GM23338 (cell line): ENCODE measurements around the gene HLA-DMA. TPM values are rescaled to one million over a fixed set of nuclear protein-coding genes. Genes with fewer than 3 reads are reported as not detected.

Experiments used
- ATAC-seq: fragments of 200-7000 bp; cut with Tn5 transposase; 3 replicates; pipeline ENCODE4 v1.9.1; 2020
- DNase-seq: peaks from one replicate; pipeline ENCODE4 v3.0.0-alpha.2; 2015; ENCODE audit warnings: low spot score
- H2AFZ ChIP-seq: fragments of 200-600 bp; sonication (generic); 2 replicates; pipeline ENCODE4 v1.8.0; 2016; ENCODE audit warnings: antibody characterized with exemption, mild to moderate bottlenecking, moderate library complexity
- H3F3A ChIP-seq: fragments of 200-600 bp; sonication (generic); replicated peaks from 2 replicates; pipeline ENCODE4 v1.8.0; 2017; ENCODE audit warnings: antibody characterized with exemption, mixed run types, low read depth
- H3K27ac ChIP-seq: fragments of 200-600 bp; sonication (generic); 2 replicates; pipeline ENCODE4 v1.6.1; 2016; ENCODE audit warnings: low read depth
- H3K27me3 ChIP-seq: fragments of 200-600 bp; sonication (generic); 2 replicates; pipeline ENCODE4 v1.8.0; 2016; ENCODE audit warnings: mild to moderate bottlenecking, mixed run types, moderate library complexity; ENCODE audit not compliant: insufficient read depth
- H3K36me3 ChIP-seq: fragments of 200-600 bp; sonication (generic); 2 replicates; pipeline ENCODE4 v1.8.0; 2016; ENCODE audit warnings: mild to moderate bottlenecking; ENCODE audit not compliant: insufficient read depth
- H3K4me1 ChIP-seq: fragments of 200-600 bp; sonication (generic); 2 replicates; pipeline ENCODE4 v1.8.0; 2016; ENCODE audit warnings: mild to moderate bottlenecking, moderate library complexity; ENCODE audit not compliant: insufficient read depth
- H3K4me2 ChIP-seq: fragments of 200-600 bp; sonication (generic); 2 replicates; pipeline ENCODE4 v1.7.1; 2017; ENCODE audit warnings: mixed run types
- H3K4me3 ChIP-seq: fragments of 200-600 bp; sonication (generic); 2 replicates; pipeline ENCODE4 v1.6.1; 2016; ENCODE audit warnings: mixed run types
- H3K79me2 ChIP-seq: fragments of 200-600 bp; sonication (generic); replicated peaks from 2 replicates; pipeline ENCODE4 v1.8.0; 2017; ENCODE audit warnings: mild to moderate bottlenecking; ENCODE audit not compliant: insufficient read depth
- H3K9me2 ChIP-seq: fragments of 200-600 bp; sonication (generic); 2 replicates; pipeline ENCODE4 v1.8.0; 2017; ENCODE audit not compliant: insufficient read depth
- H4K20me1 ChIP-seq: fragments of 200-600 bp; sonication (generic); replicated peaks from 2 replicates; pipeline ENCODE4 v1.8.0; 2017; ENCODE audit warnings: mild to moderate bottlenecking; ENCODE audit not compliant: insufficient read depth
- H3K27ac Mint-ChIP-seq: 2 replicates; pipeline ENCODE4 v1.8.0; 2020; ENCODE audit warnings: inconsistent platforms, mild to moderate bottlenecking, moderate library complexity, mixed read lengths
- H3K27me3 Mint-ChIP-seq: 3 replicates; pipeline ENCODE4 v1.8.0; 2022; ENCODE audit warnings: low read depth, mild to moderate bottlenecking, moderate library complexity, mixed read lengths, inconsistent platforms; ENCODE audit not compliant: insufficient read depth, poor library complexity
- H3K36me3 Mint-ChIP-seq: 3 replicates; pipeline ENCODE4 v1.8.0; 2021; ENCODE audit warnings: low read depth, mild to moderate bottlenecking, inconsistent platforms, moderate library complexity, mixed read lengths
- H3K4me1 Mint-ChIP-seq: 3 replicates; pipeline ENCODE4 v1.8.0; 2020; ENCODE audit warnings: mild to moderate bottlenecking, inconsistent platforms, mixed read lengths
- H3K4me3 Mint-ChIP-seq: 3 replicates; pipeline ENCODE4 v1.8.0; 2021; ENCODE audit warnings: moderate library complexity, mild to moderate bottlenecking, inconsistent platforms, mixed read lengths
- H3K9me3 Mint-ChIP-seq: 3 replicates; pipeline ENCODE4 v1.8.0; 2020; ENCODE audit warnings: moderate library complexity, mild to moderate bottlenecking, inconsistent platforms, mixed read lengths
- CREB1 ChIP-seq: fragments of 250-450 bp; sonication (Bioruptor Pico); IDR thresholded peaks from 2 replicates; pipeline ENCODE4 v1.5.0; 2020; ENCODE audit warnings: low read depth, mild to moderate bottlenecking, moderate library complexity
- CTCF ChIP-seq, 2 experiments: fragments of 200-600 bp in 1 of 2; sonication (generic) in 1 of 2; conservative IDR thresholded peaks; 2 replicates each; pipeline versions ENCODE4 v1.5.1 to v1.6.1; 2016 to 2017; ENCODE audit warnings: antibody characterized with exemption in 2 of 2, low read depth in 2 of 2, mild to moderate bottlenecking in 2 of 2, moderate library complexity in 1 of 2
- EZH2 ChIP-seq: fragments of 200-600 bp; sonication (generic); IDR thresholded peaks from one replicate; pipeline ENCODE4 v1.8.0; 2017; ENCODE audit warnings: antibody characterized with exemption, mild to moderate bottlenecking, low read depth; ENCODE audit not compliant: unreplicated experiment
- ZNF114 ChIP-seq: fragments of 250-450 bp; sonication (Bioruptor Pico); IDR thresholded peaks from 2 replicates; pipeline ENCODE4 v1.5.0; 2020; ENCODE audit warnings: mild to moderate bottlenecking, moderate library complexity
- ZNF462 ChIP-seq: fragments of 250-450 bp; sonication (Bioruptor Pico); IDR thresholded peaks from 2 replicates; pipeline ENCODE4 v1.5.0; 2020; ENCODE audit warnings: mild to moderate bottlenecking, moderate library complexity
- polyA plus RNA-seq: library from polyadenylated mRNA; unstranded; fragments of >200 nt; fragmentation: Nextera tagmentation; extraction: Ambion mirVana; gene quantifications from 2 replicates; pipeline ENCODE4 v1.2.1, GENCODE V29; 2016
- total RNA-seq: library from RNA; depleted of rRNA; stranded (reverse); fragments of >200 nt; shearing (Covaris generic); gene quantifications from 2 replicates; pipeline ENCODE4 v1.2.3, GENCODE V29; 2014
- TF ChIP-seq, protein P1 (sequence below): IDR thresholded peaks from 2 replicates; pipeline ENCODE4 v1.6.1; 2016; ENCODE audit warnings: antibody characterized with exemption

The HLA-DMA gene
- total and polyA plus RNA-seq, 2 experiments from 2014 or later: 5.2 to 6.2 TPM

- no peak for TF ChIP-seq ZNF462
- no peak for TF ChIP-seq CREB1 (CRISPR knock-in tag)
These were observed 6.9 kb downstream of the HLA-DMA start (continued) for GRCh38 chr6:32945953-32946352.

DNA sequence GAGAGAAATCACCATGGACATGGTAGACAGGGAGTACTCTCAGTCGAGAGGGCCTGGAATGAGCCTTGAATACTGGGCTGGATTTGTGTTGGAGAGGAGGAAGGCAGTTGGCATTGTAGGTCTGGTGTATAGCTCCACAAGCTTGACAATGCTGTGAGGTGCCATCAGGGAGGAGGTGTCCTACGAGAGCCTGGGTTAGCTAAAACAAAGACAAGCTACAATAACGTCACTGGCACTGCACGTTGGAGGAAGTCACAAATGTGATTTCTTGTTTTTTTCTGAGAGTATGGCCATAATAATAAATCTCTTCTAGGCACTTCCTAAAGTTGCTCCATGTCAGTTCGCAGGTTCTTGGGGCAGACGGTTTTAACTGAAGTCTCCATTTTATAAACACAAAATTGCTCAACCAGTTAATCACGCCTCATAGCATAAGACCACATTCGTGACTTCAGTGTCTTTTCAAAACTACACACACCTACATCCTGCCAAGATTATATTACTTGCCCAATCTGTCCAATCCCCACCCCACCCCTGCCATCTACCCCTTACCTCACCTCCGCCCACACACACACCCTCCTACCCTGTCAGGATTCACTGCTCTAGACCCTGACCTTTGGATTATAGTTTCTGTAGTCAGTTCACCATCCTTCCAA is 7.7 kb downstream of the HLA-DMA start:
- ATAC-seq: no peak
- H3K4me1 Mint-ChIP-seq: peaks cover 17% of the 10 kb centered on the region
- no peak overlapping the region for H3K27ac ChIP-seq
- no peaks in the 10 kb centered on the region for H3K9me2 ChIP-seq
- H3K4me3 ChIP-seq: no peak overlapping the region
- H3K4me2 ChIP-seq: no peak overlapping the region
- H2AFZ ChIP-seq: no peak overlapping the region
- H3K36me3 ChIP-seq: no peaks in the 10 kb centered on the region
- no peaks in the 10 kb centered on the region for H3K27me3 ChIP-seq
- H3K4me1 ChIP-seq: 0 out of 2 replicates have a peak, but pooled peaks cover 6% of the 10 kb centered on the region
- H3F3A ChIP-seq: no peaks in the 10 kb centered on the region
- no peaks in the 10 kb centered on the region for H3K9me3 Mint-ChIP-seq
- H3K79me2 ChIP-seq: no peaks in the 10 kb centered on the region
- H3K36me3 Mint-ChIP-seq: no peaks in the 10 kb centered on the region
- no peak overlapping the region for H3K4me3 Mint-ChIP-seq
- H3K27ac Mint-ChIP-seq: no peak overlapping the region
- H3K27me3 Mint-ChIP-seq: peaks cover 2% of the 10 kb centered on the region
- H4K20me1 ChIP-seq: no peaks in the 10 kb centered on the region
- DNase-seq: no peak
- TF ChIP-seq, protein P1, sequence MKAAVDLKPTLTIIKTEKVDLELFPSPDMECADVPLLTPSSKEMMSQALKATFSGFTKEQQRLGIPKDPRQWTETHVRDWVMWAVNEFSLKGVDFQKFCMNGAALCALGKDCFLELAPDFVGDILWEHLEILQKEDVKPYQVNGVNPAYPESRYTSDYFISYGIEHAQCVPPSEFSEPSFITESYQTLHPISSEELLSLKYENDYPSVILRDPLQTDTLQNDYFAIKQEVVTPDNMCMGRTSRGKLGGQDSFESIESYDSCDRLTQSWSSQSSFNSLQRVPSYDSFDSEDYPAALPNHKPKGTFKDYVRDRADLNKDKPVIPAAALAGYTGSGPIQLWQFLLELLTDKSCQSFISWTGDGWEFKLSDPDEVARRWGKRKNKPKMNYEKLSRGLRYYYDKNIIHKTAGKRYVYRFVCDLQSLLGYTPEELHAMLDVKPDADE: no peak
- no peak for TF ChIP-seq ZNF114
- TF ChIP-seq CREB1 (CRISPR knock-in tag): no peak
- no peak for TF ChIP-seq CTCF (conservative IDR thresholded peaks at IDR 0.05; ENCODE audit: low read depth in 2 of 2)
- TF ChIP-seq EZH2: no peak
